ENCODE results near the gene RNASEH1. TPM values are rescaled to one million over a fixed set of nuclear protein-coding genes. Genes with fewer than 3 reads are reported as not detected.
A peak's percentile ranks its signal among the peaks of the same experiment; 100 is the strongest.
"Not testable (repeated sequence)": the region's sequence is repeated elsewhere in the genome, so short reads cannot be mapped to it uniquely, and the experiment has no call there.

The RNASEH1 gene
- total RNA-seq, 4 donors from 2014 or later, result 21.6 to 31.0 (median 26.1) TPM

GRCh38 chr2:3518496-3519254 is 39.5 kb downstream of the RNASEH1 start:
- Histone ChIP-seq H3K4me1 (peaks cover 0 to 40% (median 16%) of the 10 kb centered on the region in 4 donors), H3K4me3 (peak overlapping the region; percentile 59 to 94 (median 88)), H3K36me3 (peaks cover 0 to 17% (median 0%) of the 10 kb centered on the region in 3 donors), H3K9me3 (no peaks in the 10 kb centered on the region), H3K27ac (peak overlapping the region; percentile 97 to 99 (median 98)), H3K27me3 (no peaks in the 10 kb centered on the region)
- DNase-seq (ENCODE audit: low spot score in 2 of 2), result peak; percentile 88 to 89
- TF ChIP-seq EP300 (IDR thresholded peaks at IDR 0.05), result peak; percentile 77 to 92
- TF ChIP-seq POLR2A (IDR thresholded peaks at IDR 0.05), result peak; percentile 16 to 33
- peak in 1 of 5 experiments; percentile 42 for TF ChIP-seq CTCF (IDR thresholded peaks at IDR 0.05)
- WGBS, 2 donors, result 0% methylated on average over 12 to 21 of the region's 67 CpGs

- H3K4me3 ChIP-seq, result peak overlapping the region; percentile 59 to 94 (median 88)
- H3K36me3 ChIP-seq, result peaks cover 0 to 23% (median 6%) of the 10 kb centered on the region in 3 donors
- TF ChIP-seq POLR2A (IDR thresholded peaks at IDR 0.05), result no peak
- no peak for TF ChIP-seq CTCF (IDR thresholded peaks at IDR 0.05)
- no peak for TF ChIP-seq EP300 (IDR thresholded peaks at IDR 0.05)
- no peak for DNase-seq (ENCODE audit: low spot score in 2 of 2)
- H3K27ac ChIP-seq, result peak overlapping the region; percentile 83 to 99 (median 98)
- no peaks in the 10 kb centered on the region for H3K27me3 ChIP-seq
- 28 to 29% methylated on average over 3 of the region's 3 CpGs for WGBS, 2 donors
- H3K4me1 ChIP-seq, result peaks cover 0 to 36% (median 16%) of the 10 kb centered on the region in 4 donors
- H3K9me3 ChIP-seq, result no peaks in the 10 kb centered on the region
Measured at GRCh38 chr2:3517948-3518495, 40.1 kb downstream of the RNASEH1 start.

DNA sequence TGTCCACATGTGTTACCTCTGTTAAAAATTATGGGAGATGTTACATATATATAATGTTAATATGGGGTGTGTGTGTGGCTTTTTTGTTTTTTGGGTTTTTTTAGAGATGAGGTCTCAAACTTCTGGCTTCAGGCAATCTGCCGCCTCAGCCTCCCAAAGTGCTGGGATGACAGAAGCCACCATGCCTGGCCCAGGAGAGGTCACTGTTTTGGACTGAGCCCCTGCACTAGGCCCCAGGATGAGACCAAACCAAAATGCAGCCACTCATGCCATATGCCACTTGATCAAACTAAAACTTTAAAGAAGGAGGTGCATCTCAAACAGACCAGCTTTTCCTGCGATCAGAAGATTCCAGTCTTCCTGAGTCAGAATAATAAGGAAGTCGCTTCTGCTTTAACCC is 41.3 kb downstream of the RNASEH1 start:
- no peak for DNase-seq (ENCODE audit: low spot score in 2 of 2)
- no peak for TF ChIP-seq EP300 (IDR thresholded peaks at IDR 0.05)
- no peak for TF ChIP-seq CTCF (IDR thresholded peaks at IDR 0.05)
- TF ChIP-seq POLR2A (IDR thresholded peaks at IDR 0.05), result no peak
- Histone ChIP-seq H3K36me3 (peaks cover 7 to 35% (median 11%) of the 10 kb centered on the region in 3 donors), H3K27me3 (no peaks in the 10 kb centered on the region), H3K4me1 (peaks cover 0 to 36% (median 16%) of the 10 kb centered on the region in 4 donors), H3K27ac (no peak overlapping the region), H3K4me3 (no peak overlapping the region), H3K9me3 (no peaks in the 10 kb centered on the region)
- 94 to 95% methylated on average over 3 of the region's 3 CpGs for WGBS, 2 donors

DNA sequence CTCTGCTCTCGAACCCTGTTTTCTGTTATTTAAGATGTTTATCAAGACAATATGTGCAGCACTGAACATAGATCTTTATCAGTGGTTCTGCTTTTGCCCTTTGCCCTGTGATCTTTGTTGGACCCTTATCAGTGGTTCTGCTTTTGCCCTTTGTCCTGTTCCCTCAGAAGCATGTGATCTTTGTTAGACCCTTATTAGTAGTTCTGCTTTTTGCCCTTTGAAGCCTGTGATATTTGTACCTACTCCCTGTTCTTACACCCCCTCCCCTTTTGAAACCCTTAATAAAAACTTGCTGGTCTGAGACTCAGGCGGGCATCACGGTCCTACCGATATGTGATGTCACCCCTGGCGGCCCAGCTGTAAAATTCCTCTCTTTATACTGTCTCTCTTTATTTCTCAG is 42.7 kb downstream of the RNASEH1 start:
- Histone ChIP-seq H3K36me3 (peaks cover 7 to 48% (median 11%) of the 10 kb centered on the region in 3 donors), H3K4me1 (peaks cover 0 to 26% (median 13%) of the 10 kb centered on the region in 4 donors)
- H3K9me3 ChIP-seq; H3K27me3 ChIP-seq; H3K27ac ChIP-seq; DNase-seq (ENCODE audit: low spot score in 2 of 2); H3K4me3 ChIP-seq: not testable (repeated sequence)
- WGBS, 2 donors, result 94 to 96% methylated on average over 5 of the region's 5 CpGs

GRCh38 chr2:3513026-3513810 is 44.9 kb downstream of the RNASEH1 start:
- Histone ChIP-seq H3K27me3 (no peaks in the 10 kb centered on the region), H3K36me3 (peaks cover 7 to 69% (median 11%) of the 10 kb centered on the region in 3 donors), H3K9me3 (peaks cover 0 to 4% (median 0%) of the 10 kb centered on the region in 4 donors), H3K4me1 (peaks cover 0 to 17% (median 7%) of the 10 kb centered on the region in 4 donors), H3K27ac (no peak overlapping the region), H3K4me3 (no peak overlapping the region)
- 94 to 96% methylated on average over 3 of the region's 3 CpGs for WGBS, 2 donors
- TF ChIP-seq EP300 (IDR thresholded peaks at IDR 0.05) (no peak), CTCF (IDR thresholded peaks at IDR 0.05) (no peak), POLR2A (IDR thresholded peaks at IDR 0.05) (no peak)
- no peak for DNase-seq (ENCODE audit: low spot score in 2 of 2)
